ENCODE data around the gene MYH14. TPM values are rescaled to one million over a fixed set of nuclear protein-coding genes. Genes with fewer than 3 reads are reported as not detected.

MYH14 gene
- total and polyA plus RNA-seq, 2 of the 8 experiments (the other 6 are each of a cell fraction or from before 2014, with no cell fraction given): 17.3 to 28.6 TPM

DNA sequence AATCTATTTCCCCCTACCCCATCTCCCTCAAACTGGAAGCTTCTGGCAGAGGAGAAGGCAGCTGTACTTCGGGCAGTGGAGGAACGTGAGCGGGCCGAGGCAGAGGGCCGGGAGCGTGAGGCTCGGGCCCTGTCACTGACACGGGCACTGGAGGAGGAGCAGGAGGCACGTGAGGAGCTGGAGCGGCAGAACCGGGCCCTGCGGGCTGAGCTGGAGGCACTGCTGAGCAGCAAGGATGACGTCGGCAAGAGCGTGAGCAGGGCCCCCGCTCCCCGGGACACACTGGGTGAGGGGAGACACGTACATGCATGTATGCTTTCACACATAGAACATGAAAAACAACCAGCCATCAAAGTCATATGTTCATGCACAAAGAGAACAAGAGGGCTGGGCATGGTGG, 83.0 kb downstream of the MYH14 start (continued):
- TF ChIP-seq, protein P1, sequence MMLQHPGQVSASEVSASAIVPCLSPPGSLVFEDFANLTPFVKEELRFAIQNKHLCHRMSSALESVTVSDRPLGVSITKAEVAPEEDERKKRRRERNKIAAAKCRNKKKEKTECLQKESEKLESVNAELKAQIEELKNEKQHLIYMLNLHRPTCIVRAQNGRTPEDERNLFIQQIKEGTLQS (IDR thresholded peaks at IDR 0.05; ENCODE audit: insufficient read depth, low read depth, low read length): no peak
- TF ChIP-seq BRCA1 (IDR thresholded peaks at IDR 0.05; ENCODE audit: low read depth, low read length) (no peak), TAF7 (optimal IDR thresholded peaks at IDR 0.05; ENCODE audit: borderline replicate concordance, low read depth, low read length) (no peak), SP1 (IDR thresholded peaks at IDR 0.05; ENCODE audit: low read depth, low read length) (no peak), GABPA (IDR thresholded peaks at IDR 0.05; ENCODE audit: borderline replicate concordance, insufficient read depth, low read length) (no peak)
